HL-60 (cell line): ENCODE measurements around the gene DNAJC12.

ENCODE experiments used
- POLR2AphosphoS5 ChIP-seq: IDR thresholded peaks from 2 replicates; pipeline ENCODE4 v1.6.1; 2012; ENCODE audit warnings: low read depth
- TF ChIP-seq, protein P1 (sequence below): IDR thresholded peaks from one replicate; pipeline ENCODE4 v1.5.1; 2011; ENCODE audit warnings: low read length, control low read depth, inconsistent platforms; ENCODE audit not compliant: insufficient read depth

DNA sequence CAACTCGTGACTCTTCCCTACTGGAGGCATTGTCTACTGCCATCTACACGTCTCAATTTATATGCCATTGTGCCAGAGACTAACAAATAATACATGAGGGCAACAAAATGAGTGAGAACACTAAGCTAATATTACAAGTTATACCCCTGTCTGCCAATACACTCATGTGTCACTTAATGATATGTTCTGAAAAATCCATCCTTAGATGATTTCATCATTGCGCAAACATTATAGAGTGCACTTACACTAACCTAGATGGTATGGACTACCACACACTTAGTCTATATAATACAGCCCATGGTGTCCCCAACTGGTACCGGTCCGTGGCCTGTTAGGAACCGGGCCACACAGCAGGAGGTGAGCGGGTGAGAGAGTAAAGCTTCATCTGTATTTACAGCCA lies 77.7 kb downstream of the DNAJC12 start:
- TF ChIP-seq, protein P1, sequence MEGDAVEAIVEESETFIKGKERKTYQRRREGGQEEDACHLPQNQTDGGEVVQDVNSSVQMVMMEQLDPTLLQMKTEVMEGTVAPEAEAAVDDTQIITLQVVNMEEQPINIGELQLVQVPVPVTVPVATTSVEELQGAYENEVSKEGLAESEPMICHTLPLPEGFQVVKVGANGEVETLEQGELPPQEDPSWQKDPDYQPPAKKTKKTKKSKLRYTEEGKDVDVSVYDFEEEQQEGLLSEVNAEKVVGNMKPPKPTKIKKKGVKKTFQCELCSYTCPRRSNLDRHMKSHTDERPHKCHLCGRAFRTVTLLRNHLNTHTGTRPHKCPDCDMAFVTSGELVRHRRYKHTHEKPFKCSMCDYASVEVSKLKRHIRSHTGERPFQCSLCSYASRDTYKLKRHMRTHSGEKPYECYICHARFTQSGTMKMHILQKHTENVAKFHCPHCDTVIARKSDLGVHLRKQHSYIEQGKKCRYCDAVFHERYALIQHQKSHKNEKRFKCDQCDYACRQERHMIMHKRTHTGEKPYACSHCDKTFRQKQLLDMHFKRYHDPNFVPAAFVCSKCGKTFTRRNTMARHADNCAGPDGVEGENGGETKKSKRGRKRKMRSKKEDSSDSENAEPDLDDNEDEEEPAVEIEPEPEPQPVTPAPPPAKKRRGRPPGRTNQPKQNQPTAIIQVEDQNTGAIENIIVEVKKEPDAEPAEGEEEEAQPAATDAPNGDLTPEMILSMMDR: no peak
- no peak for TF ChIP-seq POLR2AphosphoS5
